ENCODE data around the gene GTF2B.

- TF ChIP-seq CTCF (IDR thresholded peaks at IDR 0.05) (no peak), EZH2 (IDR thresholded peaks at IDR 0.05) (no peak)
These were observed 14.6 kb downstream of the GTF2B start for GRCh38 chr1:88876573-88877365.

Measured in neural progenitor cell (in vitro differentiated cells).